GM19397 (cell line): Measurements from ENCODE around the gene PHACTR1.

Source experiments
- ATAC-seq: cut with Tn5 transposase; IDR thresholded peaks from one replicate; pipeline ENCODE4 v1.9.1; 2021; ENCODE audit warnings: mild to moderate bottlenecking, moderate library complexity; ENCODE audit not compliant: unreplicated experiment

PHACTR1 gene

GRCh38 chr6:12974551-12974950, 258.0 kb downstream of the PHACTR1 start:
- ATAC-seq = no peak

GRCh38 chr6:12976366-12976765, 259.8 kb downstream of the PHACTR1 start:
- ATAC-seq = no peak

- ATAC-seq = no peak
Observed at GRCh38 chr6:12977206-12977605, 260.6 kb downstream of the PHACTR1 start.

GRCh38 chr6:12977806-12978205, 261.2 kb downstream of the PHACTR1 start:
- ATAC-seq = no peak

GRCh38 chr6:12980741-12981140, 264.2 kb downstream of the PHACTR1 start:
- no peak for ATAC-seq

- no peak for ATAC-seq
Observed at GRCh38 chr6:12984776-12985175, 268.2 kb downstream of the PHACTR1 start.

GRCh38 chr6:12987783-12988182, 271.2 kb downstream of the PHACTR1 start:
- ATAC-seq = no peak

- no peak for ATAC-seq
Observed at GRCh38 chr6:12990162-12990561, 273.6 kb downstream of the PHACTR1 start.

GRCh38 chr6:12991435-12991834, 274.9 kb downstream of the PHACTR1 start:
- ATAC-seq = no peak

- no peak for ATAC-seq
Observed at GRCh38 chr6:12992770-12993169, 276.2 kb downstream of the PHACTR1 start.

GRCh38 chr6:12993283-12993898, 276.8 kb downstream of the PHACTR1 start:
- no peak for ATAC-seq

GRCh38 chr6:12995419-12995818, 278.9 kb downstream of the PHACTR1 start:
- no peak for ATAC-seq

GRCh38 chr6:13000537-13000936, 284.0 kb downstream of the PHACTR1 start:
- no peak for ATAC-seq

- ATAC-seq = no peak
Observed at GRCh38 chr6:13001927-13002326, 285.4 kb downstream of the PHACTR1 start.

GRCh38 chr6:13004601-13005000, 288.0 kb downstream of the PHACTR1 start:
- ATAC-seq = no peak

GRCh38 chr6:13005994-13006393, 289.4 kb downstream of the PHACTR1 start:
- ATAC-seq = no peak

GRCh38 chr6:13006578-13007300, 290.2 kb downstream of the PHACTR1 start:
- no peak for ATAC-seq

- no peak for ATAC-seq
Observed at GRCh38 chr6:13007744-13008143, 291.2 kb downstream of the PHACTR1 start.

GRCh38 chr6:13009031-13009430, 292.5 kb downstream of the PHACTR1 start:
- ATAC-seq = no peak

- ATAC-seq = no peak
Observed at GRCh38 chr6:13009461-13009860, 292.9 kb downstream of the PHACTR1 start.

GRCh38 chr6:13011612-13012146, 295.1 kb downstream of the PHACTR1 start:
- ATAC-seq = no peak

GRCh38 chr6:13012296-13012695, 295.7 kb downstream of the PHACTR1 start:
- ATAC-seq = no peak
